Heart left ventricle (tissue), 16 donors: ENCODE data around the gene KIDINS220. TPM values are rescaled to one million over a fixed set of nuclear protein-coding genes. Genes with fewer than 3 reads are reported as not detected.

Experiments
- ATAC-seq, 4 donors: fragments of 200-7000 bp; cut with Tn5 transposase; one replicate each; pipeline ENCODE4 v1.9.1; 2020 to 2022; ENCODE audit warnings: moderate library complexity in 4 of 4, mild to moderate bottlenecking in 3 of 4, moderate number of reproducible peaks in 1 of 4
- DNase-seq, 5 donors: peaks; one replicate each; pipeline ENCODE4 v3.0.0-alpha.2; 2020
- H3K27ac ChIP-seq, 12 donors: fragments of 200-600 bp; sonication (generic) in 4 of 12; one replicate each; pipeline versions ENCODE4 v1.5.0 to v1.8.0; 2016 to 2022; ENCODE audit warnings: mild to moderate bottlenecking in 2 of 12
- H3K27me3 ChIP-seq, 9 donors: fragments of 200-600 bp; sonication (generic) in 2 of 9; one replicate each; pipeline versions ENCODE4 v1.5.1 to v1.8.0; 2016 to 2022; ENCODE audit warnings: mild to moderate bottlenecking in 3 of 9
- H3K36me3 ChIP-seq, 9 donors: fragments of 200-600 bp; sonication (generic) in 2 of 9; one replicate each; pipeline versions ENCODE4 v1.5.0 to v1.8.0; 2018 to 2022; ENCODE audit warnings: mild to moderate bottlenecking in 2 of 9
- H3K4me1 ChIP-seq, 12 donors: fragments of 200-600 bp; sonication (generic) in 4 of 12; one replicate each; pipeline versions ENCODE4 v1.5.0 to v1.8.0; 2016 to 2022; ENCODE audit warnings: mild to moderate bottlenecking in 3 of 12
- H3K4me3 ChIP-seq, 12 donors: fragments of 200-600 bp; sonication (generic) in 4 of 12; one replicate each; pipeline versions ENCODE4 v1.5.0 to v1.8.0; 2017 to 2022; ENCODE audit warnings: mild to moderate bottlenecking in 9 of 12, moderate library complexity in 4 of 12
- H3K9me3 ChIP-seq, 12 donors: fragments of 200-600 bp; sonication (generic) in 4 of 12; one replicate each; pipeline versions ENCODE4 v1.5.0 to v1.8.0; 2016 to 2022; ENCODE audit warnings: mild to moderate bottlenecking in 1 of 12
- CTCF ChIP-seq, 12 donors: fragments of 200-600 bp; sonication (generic) in 4 of 12; IDR thresholded peaks; one replicate each; pipeline versions ENCODE4 v1.5.0 to v1.8.0; 2018 to 2022; ENCODE audit warnings: antibody characterized with exemption in 12 of 12, mild to moderate bottlenecking in 5 of 12
- POLR2A ChIP-seq, 2 donors: fragments of 450-650 bp; IDR thresholded peaks; one replicate each; pipeline ENCODE4 v1.6.1; 2017; ENCODE audit warnings: antibody characterized with exemption in 2 of 2, mild to moderate bottlenecking in 2 of 2, moderate library complexity in 2 of 2
- WGBS, 4 donors: extraction: QIAGEN DNeasy Blood & Tissue Kit in 2 of 4; methylation state at CpG; one replicate each; pipeline versions ENCODE4 v1.1.5 to v1.1.7; 2013 to 2018; 5-methylcytosine and 5-hydroxymethylcytosine counted together
- intact Hi-C, 10 donors: fragments of 100-400 bp; cut with DNase I; formaldehyde crosslinking; loops; one replicate each; pipeline versions ENCODE4 v1.11.1 to v1.14.2; 2022
- polyA plus RNA-seq, 2 donors: library from polyadenylated mRNA; stranded (reverse); fragments of 200-250 nt; gene quantifications; one replicate each; pipeline ENCODE4 v1.2.3, GENCODE V29; 2013
- total RNA-seq, 9 donors: library from RNA; depleted of rRNA in 2 of 9; stranded (reverse); fragments of >200 nt in 2 of 9; fragmentation: NEBNext Ultra II Directional in 3 of 9; extraction: Animal tissue kit (Norgen Biotek cat#: 25700) in 3 of 9; gene quantifications; one replicate each; pipeline versions ENCODE4 v1.1.0 to v1.2.4, GENCODE V29; 2016 to 2023
- donor health status: ischemic (EF 13 %, LVEDD 7.1; RV severe dilation, severe dysfunction).
- donor health status: healthy with polysubstance abuse.
- donor health status: DM: no; HTN: yes; CAD: no.
- donor health status: DM: no; HTN: no; CAD: no.
- donor health status: ischemic (EF 25% LVEDD 6.9; RV normal size, moderate dysfunction).
- donor health status: ischemic (EF 25% LVEDD 5.7; RV mildly dilated, moderate dysfunction).
- donor health status: healthy.
- donor health status: DM: yes; HTN: yes; CAD: no.
- donor health status: ischemic (EF 35%, LVEDD 5.7; RV mildly dilated, moderate dysfunction).
- donor health status: nonischemic (EF 11% LVEDD 7.7; RV severe dilation, severe dysfunction).
- donor health status: DM: yes; HTN: yes; CAD: no.
- donor health status: PGD.
- donor health status: ischemic (EF 29% LVEDD 5.4; RV normal size, mild dysfunction).
- donor health status: nonischemic (EF 23%, LVEDD 6.1; RV moderate dilation, normal function).

Gene KIDINS220
- total and polyA plus RNA-seq, 11 donors, result 22.7 to 108 (median 74.5) TPM

GRCh38 chr2:8692783-8693156 lies 144.6 kb downstream of the KIDINS220 start:
- H3K4me1 ChIP-seq, result peaks cover 0 to 9% (median 0%) of the 10 kb centered on the region in 12 donors
- H3K9me3 ChIP-seq, result peaks cover 0 to under 1% (median 0%) of the 10 kb centered on the region in 12 donors
- H3K27me3 ChIP-seq, result peaks cover 0 to 8% (median 0%) of the 10 kb centered on the region in 9 donors
- DNase-seq (no peak), ATAC-seq (no peak)
- no peak overlapping the region for H3K27ac ChIP-seq
- 46 to 65% (median 55%) methylated on average over 7 of the region's 7 CpGs for WGBS, 4 donors
- TF ChIP-seq CTCF (IDR thresholded peaks at IDR 0.05), result no peak
- TF ChIP-seq POLR2A (IDR thresholded peaks at IDR 0.05), result no peak
- H3K4me3 ChIP-seq, result peak overlapping the region in 1 of 12 donors; percentile 35
- no peaks in the 10 kb centered on the region for H3K36me3 ChIP-seq
- intact Hi-C loops, result loop anchor here in 3 of 10 donors (5.0 to 10.0 kb wide), 3 partner anchors 62 to 1490 kb away; no protein-coding TSS in a partner anchor

- DNase-seq (no peak), ATAC-seq (no peak)
- TF ChIP-seq CTCF (IDR thresholded peaks at IDR 0.05) (no peak), POLR2A (IDR thresholded peaks at IDR 0.05) (no peak)
- Histone ChIP-seq H3K27me3 (peaks cover 0 to 8% (median 0%) of the 10 kb centered on the region in 9 donors), H3K4me1 (peaks cover 0 to 9% (median 0%) of the 10 kb centered on the region in 12 donors), H3K4me3 (no peak overlapping the region), H3K27ac (no peak overlapping the region), H3K36me3 (no peaks in the 10 kb centered on the region), H3K9me3 (no peaks in the 10 kb centered on the region)
- WGBS, 4 donors, result 95 to 97% (median 96%) methylated on average over 9 of the region's 9 CpGs
- intact Hi-C loops, result loop anchor here in 3 of 10 donors (5.0 to 10.0 kb wide), 3 partner anchors 63 to 1490 kb away; no protein-coding TSS in a partner anchor
These were observed 145.5 kb downstream of the KIDINS220 start for GRCh38 chr2:8691859-8692437.

GRCh38 chr2:8685697-8686358 lies 151.6 kb downstream of the KIDINS220 start:
- Histone ChIP-seq H3K4me3 (peak overlapping the region; percentile 48 to 92 (median 78)), H3K27ac (peak overlapping the region; percentile 63 to 89 (median 79)), H3K4me1 (peaks cover 0 to 18% (median 10%) of the 10 kb centered on the region in 12 donors), H3K27me3 (no peaks in the 10 kb centered on the region), H3K36me3 (no peaks in the 10 kb centered on the region), H3K9me3 (no peaks in the 10 kb centered on the region)
- TF ChIP-seq CTCF (IDR thresholded peaks at IDR 0.05), result peak; percentile 90 to 100 (median 99)
- TF ChIP-seq POLR2A (IDR thresholded peaks at IDR 0.05), result peak in 1 of 2 donors; percentile 34
- peak in 2 of 4 donors; percentile 53 to 55 for ATAC-seq
- intact Hi-C loops, result loop anchor here (1.0 to 10.0 kb wide), 18 partner anchors 161 to 1591 kb away; no protein-coding TSS in a partner anchor
- WGBS, 4 donors, result 0% methylated on average over 1 to 50 of the region's 50 CpGs
- peak; percentile 65 to 92 (median 72) for DNase-seq
